K562 (cell line): ENCODE measurements around the gene TNN. TPM values are rescaled to one million over a fixed set of nuclear protein-coding genes. Genes with fewer than 3 reads are reported as not detected.

Experiments used
- AFF4 ChIP-seq: sonication (generic); formaldehyde crosslinking; IDR thresholded peaks from 2 replicates; pipeline ENCODE4 v1.8.0; 2023; ENCODE audit warnings: mild to moderate bottlenecking, missing genetic modification reagents
- CEBPZ ChIP-seq: fragments of 150-350 bp; IDR thresholded peaks from 2 replicates; pipeline ENCODE4 v1.6.1; 2014; ENCODE audit warnings: low read depth, mild to moderate bottlenecking, low read length, borderline replicate concordance
- CHAMP1 ChIP-seq: fragments of 450-650 bp; IDR thresholded peaks from 2 replicates; pipeline ENCODE4 v1.6.1; 2016; ENCODE audit warnings: mild to moderate bottlenecking
- GABPA ChIP-seq: fragments of 200-800 bp; sonication (Bioruptor generic); conservative IDR thresholded peaks from 2 replicates; pipeline ENCODE4 v1.6.1; 2016; ENCODE audit warnings: low read depth, missing genetic modification characterization, missing compliant biosample characterization
- PHTF2 ChIP-seq: fragments of 250-450 bp; sonication (Bioruptor Pico); IDR thresholded peaks from 2 replicates; pipeline ENCODE4 v1.5.0; 2021; ENCODE audit warnings: mild to moderate bottlenecking
- RNF219 ChIP-seq: fragments of 250-450 bp; sonication (Bioruptor Pico); IDR thresholded peaks from 2 replicates; pipeline ENCODE4 v1.5.0; 2022; ENCODE audit warnings: mild to moderate bottlenecking
- ZBTB49 ChIP-seq: sonication (generic); formaldehyde crosslinking; IDR thresholded peaks from 2 replicates; pipeline ENCODE4 v1.8.0; 2022; ENCODE audit warnings: missing genetic modification reagents, mild to moderate bottlenecking, borderline replicate concordance
- ZEB2 ChIP-seq: fragments of 450-650 bp; IDR thresholded peaks from 2 replicates; pipeline ENCODE4 v1.6.1; 2016
- polyA plus RNA-seq, 8 experiments: library from polyadenylated mRNA; depleted of rRNA in 4 of 8; stranded (reverse) in 5 of 8; unstranded in 3 of 8; fragments of >200 nt; fragmentation: Nextera tagmentation in 2 of 8; fragmentation: Illumina TruSeq in 1 of 8; extraction: Ambion mirVana in 2 of 8; extraction: Trizol in 1 of 8; gene quantifications; 2 replicates each; pipeline versions ENCODE4 v1.2.1 to v1.2.3, GENCODE V29; 2011 to 2014; ENCODE audit warnings: inconsistent platforms in 1 of 8, missing spikeins in 1 of 8
- total RNA-seq, 7 experiments: library from RNA; depleted of rRNA in 6 of 7; stranded (reverse); fragments of >200 nt in 6 of 7; fragmentation: Illumina TruSeq in 2 of 7; extraction: Trizol in 2 of 7; gene quantifications; 2 replicates each; pipeline versions ENCODE4 v1.2.1 to v1.2.3, GENCODE V29; 2011 to 2021; ENCODE audit warnings: low replicate concordance in 1 of 7

TNN gene
- total and polyA plus RNA-seq, 9 of the 15 experiments (the other 6 are each of a cell fraction or from before 2014, with no cell fraction given): 0.01 to 0.09 (median 0.07) TPM; not detected in 4

GRCh38 chr1:175192630-175193526 lies 125.2 kb downstream of the TNN start, which contains the start of gene KIAA0040 (continued):
- TF ChIP-seq RNF219 (CRISPR knock-in tag) (no peak), ZEB2 (peak; percentile 75), GABPA (tag) (peak; percentile 50; the same call in 1 of the 2 replicates), CEBPZ (no peak), PHTF2 (CRISPR knock-in tag) (no peak), AFF4 (peak; percentile 25; the same call in 1 of the 2 replicates), CHAMP1 (peak; percentile 24; the same call in 1 of the 2 replicates), ZBTB49 (CRISPR knock-in tag) (no peak)
